HepG2 (cell line): Measurements from ENCODE around the gene RINL. TPM values are rescaled to one million over a fixed set of nuclear protein-coding genes. Genes with fewer than 3 reads are reported as not detected.

ENCODE experiments used
- ARID2 ChIP-seq: sonication (generic); formaldehyde crosslinking; IDR thresholded peaks from 2 replicates; pipeline ENCODE4 v1.8.1; 2022; ENCODE audit warnings: mild to moderate bottlenecking, missing genetic modification reagents, borderline replicate concordance
- BORCS8-MEF2B ChIP-seq: sonication (generic); formaldehyde crosslinking; IDR thresholded peaks from 2 replicates; pipeline ENCODE4 v1.8.0; 2022; ENCODE audit warnings: mild to moderate bottlenecking, missing genetic modification reagents
- CCDC6 ChIP-seq: sonication (generic); formaldehyde crosslinking; IDR thresholded peaks from 2 replicates; pipeline ENCODE4 v1.8.1; 2022; ENCODE audit warnings: mild to moderate bottlenecking, missing genetic modification reagents, moderate library complexity
- ELF4 ChIP-seq: sonication (generic); formaldehyde crosslinking; IDR thresholded peaks from 2 replicates; pipeline ENCODE4 v1.5.0; 2020; ENCODE audit warnings: missing genetic modification reagents, mild to moderate bottlenecking, moderate library complexity, borderline replicate concordance
- ETV6 ChIP-seq: sonication (generic); formaldehyde crosslinking; conservative IDR thresholded peaks from 2 replicates; pipeline ENCODE4 v1.4.0; 2020; ENCODE audit warnings: missing genetic modification reagents
- EZH2 ChIP-seq: conservative IDR thresholded peaks from 2 replicates; pipeline ENCODE4 v1.6.1; 2012; ENCODE audit warnings: mild to moderate bottlenecking, low read depth, low read length, moderate library complexity
- HOXA3 ChIP-seq: sonication (generic); formaldehyde crosslinking; IDR thresholded peaks from 2 replicates; pipeline ENCODE4 v1.5.0; 2020; ENCODE audit warnings: missing genetic modification reagents
- JUNB ChIP-seq: sonication (generic); formaldehyde crosslinking; IDR thresholded peaks from 2 replicates; pipeline ENCODE4 v1.8.0; 2022; ENCODE audit warnings: missing genetic modification reagents, mild to moderate bottlenecking, borderline replicate concordance
- MXD4 ChIP-seq: IDR thresholded peaks from 2 replicates; pipeline ENCODE4 v1.6.1; 2016; ENCODE audit warnings: mild to moderate bottlenecking, missing biosample characterization, missing genetic modification reagents
- MYC ChIP-seq: sonication (generic); formaldehyde crosslinking; IDR thresholded peaks from 2 replicates; pipeline ENCODE4 v1.9.0; 2021; ENCODE audit warnings: missing genetic modification reagents, borderline replicate concordance
- PHF5A ChIP-seq: IDR thresholded peaks from one replicate; pipeline ENCODE4 v1.6.1; 2018; ENCODE audit warnings: low read depth, missing genetic modification reagents; ENCODE audit not compliant: unreplicated experiment
- POGZ ChIP-seq: sonication (generic); formaldehyde crosslinking; IDR thresholded peaks from 2 replicates; pipeline ENCODE4 v1.4.0; 2020; ENCODE audit warnings: mild to moderate bottlenecking, missing genetic modification reagents
- SMYD3 ChIP-seq: sonication (generic); formaldehyde crosslinking; IDR thresholded peaks from 2 replicates; pipeline ENCODE4 v1.8.1; 2023; ENCODE audit warnings: mild to moderate bottlenecking, missing genetic modification reagents
- SNAI1 ChIP-seq: sonication (generic); formaldehyde crosslinking; IDR thresholded peaks from 2 replicates; pipeline ENCODE4 v1.5.0; 2020; ENCODE audit warnings: mild to moderate bottlenecking, missing genetic modification reagents, borderline replicate concordance
- SOX13 ChIP-seq, 3 experiments: fragments of 450-650 bp in 1 of 3; sonication (generic) in 1 of 3; formaldehyde crosslinking in 1 of 3; IDR thresholded peaks in 2 of 3; conservative IDR thresholded peaks in 1 of 3; 2 replicates each; pipeline versions ENCODE4 v1.5.0 to v1.6.1; 2016 to 2020; ENCODE audit warnings: antibody characterized with exemption in 1 of 3, mild to moderate bottlenecking in 1 of 3, missing compliant biosample characterization in 1 of 3, missing genetic modification reagents in 1 of 3, moderate library complexity in 1 of 3
- ZBTB1 ChIP-seq: sonication (generic); formaldehyde crosslinking; IDR thresholded peaks from 2 replicates; pipeline ENCODE4 v1.4.0; 2020; ENCODE audit warnings: missing genetic modification reagents, borderline replicate concordance
- ZBTB3 ChIP-seq: sonication (generic); formaldehyde crosslinking; IDR thresholded peaks from 2 replicates; pipeline ENCODE4 v1.4.0; 2020; ENCODE audit warnings: low read depth, mild to moderate bottlenecking, moderate library complexity, missing genetic modification reagents, borderline replicate concordance
- ZFP36 ChIP-seq: fragments of 150-350 bp; IDR thresholded peaks from 2 replicates; pipeline ENCODE4 v1.6.1; 2018; ENCODE audit warnings: borderline replicate concordance, low read length, low read depth; ENCODE audit not compliant: partially characterized antibody
- ZNF337 ChIP-seq: sonication (generic); formaldehyde crosslinking; IDR thresholded peaks from 2 replicates; pipeline ENCODE4 v1.5.1; 2020; ENCODE audit warnings: missing genetic modification reagents, low read depth, mild to moderate bottlenecking, borderline replicate concordance
- ZNF607 ChIP-seq: sonication (generic); formaldehyde crosslinking; IDR thresholded peaks from 2 replicates; pipeline ENCODE4 v1.5.1; 2020; ENCODE audit warnings: missing genetic modification reagents, mild to moderate bottlenecking, borderline replicate concordance
- ZNF790 ChIP-seq: sonication (generic); formaldehyde crosslinking; IDR thresholded peaks from 2 replicates; pipeline ENCODE4 v1.8.0; 2022; ENCODE audit warnings: missing genetic modification reagents, mild to moderate bottlenecking, borderline replicate concordance
- ZSCAN31 ChIP-seq: sonication (generic); formaldehyde crosslinking; IDR thresholded peaks from 2 replicates; pipeline ENCODE4 v1.5.0; 2020; ENCODE audit warnings: low read depth, mild to moderate bottlenecking, missing genetic modification reagents
- polyA plus RNA-seq, 8 experiments: library from polyadenylated mRNA; depleted of rRNA in 3 of 8; stranded (reverse) in 7 of 8; unstranded in 1 of 8; fragments of >200 nt; fragmentation: Illumina TruSeq in 4 of 8; extraction: Trizol in 4 of 8; gene quantifications; 2 replicates each; pipeline versions ENCODE4 v1.2.1 to v1.2.3, GENCODE V29; 2011 to 2016; ENCODE audit warnings: low read depth in 4 of 8, missing spikeins in 1 of 8, mixed read lengths in 1 of 8; ENCODE audit not compliant: insufficient read depth in 1 of 8
- total RNA-seq, 5 experiments: library from RNA; depleted of rRNA; stranded (reverse); fragments of >200 nt; fragmentation: Illumina TruSeq; extraction: Trizol; gene quantifications; 2 replicates each; pipeline ENCODE4 v1.2.3, GENCODE V29; 2016; ENCODE audit warnings: low read depth in 1 of 5
- TF ChIP-seq, protein P1 (sequence below): sonication (generic); formaldehyde crosslinking; IDR thresholded peaks from 2 replicates; pipeline ENCODE4 v1.8.0; 2022; ENCODE audit warnings: missing genetic modification reagents, low read depth, mild to moderate bottlenecking, borderline replicate concordance
- TF ChIP-seq, protein P2 (sequence below): sonication (generic); formaldehyde crosslinking; IDR thresholded peaks from 2 replicates; pipeline ENCODE4 v1.9.0; 2021; ENCODE audit warnings: missing genetic modification reagents, borderline replicate concordance
- TF ChIP-seq, protein P3 (sequence below): sonication (generic); formaldehyde crosslinking; IDR thresholded peaks from 2 replicates; pipeline ENCODE4 v1.4.0; 2020; ENCODE audit warnings: missing genetic modification reagents

Gene RINL
- total and polyA plus RNA-seq, 2 of the 13 experiments (the other 11 are each of a cell fraction or from before 2014, with no cell fraction given) = 11.4 to 18.0 TPM

DNA sequence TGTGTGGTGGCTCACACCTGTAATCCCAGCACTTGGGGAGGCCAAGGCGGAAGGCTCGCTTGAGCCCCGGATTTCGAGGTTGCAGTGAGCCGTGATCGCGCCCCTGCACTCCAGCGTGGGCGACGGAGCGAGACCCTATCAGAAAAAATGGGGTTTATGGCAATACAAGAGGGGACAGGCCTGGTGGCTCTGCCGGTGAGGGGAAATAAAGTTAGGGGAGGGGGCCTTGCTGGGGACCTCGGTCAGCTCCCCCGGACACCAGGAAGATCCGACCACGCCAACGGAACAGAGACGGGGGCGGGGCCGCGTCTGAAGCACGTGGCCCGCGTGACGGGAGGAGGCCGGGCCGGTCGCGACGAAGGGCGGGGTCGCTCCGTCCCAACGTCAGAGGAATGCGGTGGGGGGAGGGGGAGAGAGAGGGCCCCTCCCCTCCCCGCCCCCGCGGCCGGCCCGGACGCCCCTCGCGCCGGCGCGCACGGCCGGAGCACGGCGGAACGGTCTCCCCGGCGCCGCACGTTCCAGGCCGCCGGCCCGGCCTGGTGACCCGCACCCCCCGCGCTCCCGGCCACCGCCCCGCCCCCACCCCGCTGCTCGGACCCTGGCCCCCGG is 26.3 kb downstream of the RINL start (continued):
- TF ChIP-seq BORCS8-MEF2B (peak; percentile 25; the same call in 1 of the 2 replicates), CCDC6 (CRISPR knock-in tag) (peak; percentile 20; the same call in 1 of the 2 replicates), ZFP36 (no peak), MXD4 (peak; percentile 92), ELF4 (CRISPR knock-in tag) (no peak), JUNB (CRISPR knock-in tag) (no peak; the same call in 1 of the 2 replicates), PHF5A (peak; percentile 83), POGZ (CRISPR knock-in tag) (no peak), SNAI1 (CRISPR knock-in tag) (no peak), EZH2 (no peak), ZSCAN31 (no peak), SOX13 (IDR thresholded peaks at IDR 0.05) (no peak), SOX13 (CRISPR knock-in tag; conservative IDR thresholded peaks at IDR 0.05 in 1 of 2, IDR thresholded peaks at IDR 0.05 in 1 of 2) (peak in 1 of 2 experiments; percentile 26; a peak in 1 of 4 replicates), MYC (CRISPR knock-in tag) (peak; percentile 98), ZNF790 (no peak; the same call in 1 of the 2 replicates), HOXA3 (CRISPR knock-in tag) (peak; percentile 77), SMYD3 (CRISPR knock-in tag) (no peak), ZBTB1 (CRISPR knock-in tag) (no peak), ZBTB3 (CRISPR knock-in tag) (no peak), ARID2 (CRISPR knock-in tag) (no peak), ETV6 (no peak; the same call in 1 of the 2 replicates), ZNF607 (CRISPR knock-in tag) (peak; percentile 76; the same call in 1 of the 2 replicates), ZNF337 (no peak)
- TF ChIP-seq, protein P1, sequence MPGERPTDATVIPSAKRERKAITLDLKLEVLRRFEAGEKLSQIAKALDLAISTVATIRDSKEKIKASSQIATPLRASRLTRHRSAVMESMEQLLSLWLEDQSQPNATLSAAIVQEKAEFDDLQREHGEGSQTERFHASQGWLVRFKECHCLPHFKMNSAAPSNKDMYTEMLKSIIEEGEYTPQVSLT = no peak; the same call in 1 of the 2 replicates
- TF ChIP-seq, protein P2, sequence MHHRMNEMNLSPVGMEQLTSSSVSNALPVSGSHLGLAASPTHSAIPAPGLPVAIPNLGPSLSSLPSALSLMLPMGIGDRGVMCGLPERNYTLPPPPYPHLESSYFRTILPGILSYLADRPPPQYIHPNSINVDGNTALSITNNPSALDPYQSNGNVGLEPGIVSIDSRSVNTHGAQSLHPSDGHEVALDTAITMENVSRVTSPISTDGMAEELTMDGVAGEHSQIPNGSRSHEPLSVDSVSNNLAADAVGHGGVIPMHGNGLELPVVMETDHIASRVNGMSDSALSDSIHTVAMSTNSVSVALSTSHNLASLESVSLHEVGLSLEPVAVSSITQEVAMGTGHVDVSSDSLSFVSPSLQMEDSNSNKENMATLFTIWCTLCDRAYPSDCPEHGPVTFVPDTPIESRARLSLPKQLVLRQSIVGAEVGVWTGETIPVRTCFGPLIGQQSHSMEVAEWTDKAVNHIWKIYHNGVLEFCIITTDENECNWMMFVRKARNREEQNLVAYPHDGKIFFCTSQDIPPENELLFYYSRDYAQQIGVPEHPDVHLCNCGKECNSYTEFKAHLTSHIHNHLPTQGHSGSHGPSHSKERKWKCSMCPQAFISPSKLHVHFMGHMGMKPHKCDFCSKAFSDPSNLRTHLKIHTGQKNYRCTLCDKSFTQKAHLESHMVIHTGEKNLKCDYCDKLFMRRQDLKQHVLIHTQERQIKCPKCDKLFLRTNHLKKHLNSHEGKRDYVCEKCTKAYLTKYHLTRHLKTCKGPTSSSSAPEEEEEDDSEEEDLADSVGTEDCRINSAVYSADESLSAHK (CRISPR knock-in tag) = no peak
- TF ChIP-seq, protein P3, sequence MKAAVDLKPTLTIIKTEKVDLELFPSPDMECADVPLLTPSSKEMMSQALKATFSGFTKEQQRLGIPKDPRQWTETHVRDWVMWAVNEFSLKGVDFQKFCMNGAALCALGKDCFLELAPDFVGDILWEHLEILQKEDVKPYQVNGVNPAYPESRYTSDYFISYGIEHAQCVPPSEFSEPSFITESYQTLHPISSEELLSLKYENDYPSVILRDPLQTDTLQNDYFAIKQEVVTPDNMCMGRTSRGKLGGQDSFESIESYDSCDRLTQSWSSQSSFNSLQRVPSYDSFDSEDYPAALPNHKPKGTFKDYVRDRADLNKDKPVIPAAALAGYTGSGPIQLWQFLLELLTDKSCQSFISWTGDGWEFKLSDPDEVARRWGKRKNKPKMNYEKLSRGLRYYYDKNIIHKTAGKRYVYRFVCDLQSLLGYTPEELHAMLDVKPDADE = no peak
